ENCODE measurements around the gene AOC3. TPM values are rescaled to one million over a fixed set of nuclear protein-coding genes. Genes with fewer than 3 reads are reported as not detected.
"Not testable (repeated sequence)": the region's sequence is repeated elsewhere in the genome, so short reads cannot be mapped to it uniquely, and the experiment has no call there.

AOC3 gene
- total RNA-seq, 4 donors from 2014 or later, result 49.0 to 74.1 (median 53.0) TPM

DNA sequence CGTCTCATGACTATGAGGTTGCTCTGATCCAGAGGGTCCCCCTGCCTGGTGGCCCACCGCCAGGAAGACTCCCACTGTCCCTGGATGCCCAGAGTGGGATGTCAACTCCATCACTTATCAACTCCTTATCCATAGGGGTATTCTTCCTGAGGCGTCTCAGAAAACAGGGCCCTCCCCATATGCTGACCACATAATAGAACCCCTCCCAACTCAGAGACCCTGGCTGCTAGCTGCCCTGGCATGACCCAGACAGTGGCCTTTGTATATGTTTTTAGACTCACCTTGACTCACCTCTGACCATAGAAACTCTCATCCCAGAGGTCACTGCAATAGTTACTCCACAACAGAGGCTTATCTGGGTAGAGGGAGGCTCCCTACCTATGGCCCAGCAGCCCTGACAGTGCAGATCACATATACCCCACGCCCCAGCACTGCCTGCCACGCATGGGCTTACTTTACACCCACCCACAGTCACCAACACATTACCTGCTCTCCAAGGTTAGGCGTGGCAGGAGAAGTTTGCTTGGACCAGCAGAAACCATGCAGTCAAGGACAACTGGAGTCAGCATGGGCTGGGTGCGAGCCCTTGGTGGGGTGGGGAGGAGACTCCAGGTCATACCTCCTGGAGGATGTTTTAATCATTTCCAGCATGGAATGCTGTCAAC is 47.3 kb downstream of the AOC3 start:
- Histone ChIP-seq H3K27me3 (no peaks in the 10 kb centered on the region), H3K9me3 (no peaks in the 10 kb centered on the region), H3K36me3 (no peaks in the 10 kb centered on the region), H3K4me1 (peaks cover 0 to 7% (median 0%) of the 10 kb centered on the region in 4 donors), H3K27ac (no peak overlapping the region), H3K4me3 (no peak overlapping the region)
- WGBS, 2 donors, result 86 to 95% methylated on average over 7 of the region's 7 CpGs
- no peak for TF ChIP-seq POLR2A (IDR thresholded peaks at IDR 0.05)
- no peak for TF ChIP-seq EP300 (IDR thresholded peaks at IDR 0.05)
- TF ChIP-seq, protein P1, sequence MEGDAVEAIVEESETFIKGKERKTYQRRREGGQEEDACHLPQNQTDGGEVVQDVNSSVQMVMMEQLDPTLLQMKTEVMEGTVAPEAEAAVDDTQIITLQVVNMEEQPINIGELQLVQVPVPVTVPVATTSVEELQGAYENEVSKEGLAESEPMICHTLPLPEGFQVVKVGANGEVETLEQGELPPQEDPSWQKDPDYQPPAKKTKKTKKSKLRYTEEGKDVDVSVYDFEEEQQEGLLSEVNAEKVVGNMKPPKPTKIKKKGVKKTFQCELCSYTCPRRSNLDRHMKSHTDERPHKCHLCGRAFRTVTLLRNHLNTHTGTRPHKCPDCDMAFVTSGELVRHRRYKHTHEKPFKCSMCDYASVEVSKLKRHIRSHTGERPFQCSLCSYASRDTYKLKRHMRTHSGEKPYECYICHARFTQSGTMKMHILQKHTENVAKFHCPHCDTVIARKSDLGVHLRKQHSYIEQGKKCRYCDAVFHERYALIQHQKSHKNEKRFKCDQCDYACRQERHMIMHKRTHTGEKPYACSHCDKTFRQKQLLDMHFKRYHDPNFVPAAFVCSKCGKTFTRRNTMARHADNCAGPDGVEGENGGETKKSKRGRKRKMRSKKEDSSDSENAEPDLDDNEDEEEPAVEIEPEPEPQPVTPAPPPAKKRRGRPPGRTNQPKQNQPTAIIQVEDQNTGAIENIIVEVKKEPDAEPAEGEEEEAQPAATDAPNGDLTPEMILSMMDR (IDR thresholded peaks at IDR 0.05), result no peak
- no peak for DNase-seq (ENCODE audit: low spot score in 2 of 2)

DNA sequence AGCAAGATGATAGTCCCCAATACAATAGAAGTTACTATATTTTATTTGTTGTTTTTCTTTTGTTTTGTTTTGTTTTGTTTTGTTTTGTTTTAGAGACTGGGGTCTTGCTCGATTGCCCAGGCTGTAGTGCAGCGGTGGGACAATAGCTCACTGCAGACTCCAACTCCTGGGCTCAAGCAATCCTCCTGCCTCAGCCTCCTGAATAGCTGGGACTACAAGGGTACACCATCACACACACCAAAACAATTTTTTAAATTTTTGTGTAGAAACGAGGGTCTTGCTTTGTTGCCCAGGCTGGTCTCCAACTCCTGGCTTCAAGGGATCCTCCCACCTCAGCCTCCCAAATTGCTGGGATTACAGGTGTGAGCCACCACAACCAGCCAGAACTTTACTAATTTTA is 49.0 kb downstream of the AOC3 start:
- H3K27ac ChIP-seq; H3K4me3 ChIP-seq; H3K27me3 ChIP-seq; DNase-seq (ENCODE audit: low spot score in 2 of 2); H3K36me3 ChIP-seq; H3K4me1 ChIP-seq; H3K9me3 ChIP-seq: not testable (repeated sequence)
- 83 to 91% methylated on average over 3 of the region's 3 CpGs for WGBS, 2 donors

DNA sequence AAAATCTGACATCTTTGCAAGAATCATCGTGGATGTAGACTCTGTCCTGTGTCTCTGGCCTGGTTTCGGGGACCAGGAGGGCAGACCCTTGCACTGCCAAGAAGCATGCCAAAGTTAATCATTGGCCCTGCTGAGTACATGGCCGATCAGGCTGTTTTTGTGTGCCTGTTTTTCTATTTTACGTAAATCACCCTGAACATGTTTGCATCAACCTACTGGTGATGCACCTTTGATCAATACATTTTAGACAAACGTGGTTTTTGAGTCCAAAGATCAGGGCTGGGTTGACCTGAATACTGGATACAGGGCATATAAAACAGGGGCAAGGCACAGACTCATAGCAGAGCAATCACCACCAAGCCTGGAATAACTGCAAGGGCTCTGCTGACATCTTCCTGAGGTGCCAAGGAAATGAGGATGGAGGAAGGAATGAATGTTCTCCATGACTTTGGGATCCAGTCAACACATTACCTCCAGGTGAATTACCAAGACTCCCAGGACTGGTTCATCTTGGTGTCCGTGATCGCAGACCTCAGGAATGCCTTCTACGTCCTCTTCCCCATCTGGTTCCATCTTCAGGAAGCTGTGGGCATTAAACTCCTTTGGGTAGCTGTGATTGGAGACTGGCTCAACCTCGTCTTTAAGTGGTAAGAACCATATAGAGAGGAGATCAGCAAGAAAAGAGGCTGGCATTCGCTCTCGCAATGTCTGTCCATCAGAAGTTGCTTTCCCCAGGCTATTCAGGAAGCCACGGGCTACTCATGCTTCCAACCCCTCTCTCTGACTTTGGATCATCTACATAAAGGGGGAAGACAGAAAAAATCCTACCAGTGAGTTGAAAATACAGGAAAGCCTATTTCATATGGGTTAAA is 49.7 kb downstream of the AOC3 start, which contains the start of gene G6PC1:
TSS of gene G6PC1 (plus strand) at position 340 of the 872 bp plus-strand sequence. CDS start at position 418, 78 bp downstream.
- Histone ChIP-seq H3K4me3 (no peak within 1 kb of the TSS), H3K9me3 (no peaks in the 10 kb centered on the region), H3K27me3 (no peaks in the 10 kb centered on the region), H3K4me1 (no peaks in the 10 kb centered on the region), H3K27ac (no peak within 1 kb of the TSS), H3K36me3 (no peaks in the 10 kb centered on the region)
- WGBS, 2 donors, result 81 to 86% methylated on average over 12 of the region's 12 CpGs
- no peak for DNase-seq (ENCODE audit: low spot score in 2 of 2)
- TF ChIP-seq, protein P1 (IDR thresholded peaks at IDR 0.05), result no peak
- TF ChIP-seq POLR2A (IDR thresholded peaks at IDR 0.05) (no peak), EP300 (IDR thresholded peaks at IDR 0.05) (no peak)

DNA sequence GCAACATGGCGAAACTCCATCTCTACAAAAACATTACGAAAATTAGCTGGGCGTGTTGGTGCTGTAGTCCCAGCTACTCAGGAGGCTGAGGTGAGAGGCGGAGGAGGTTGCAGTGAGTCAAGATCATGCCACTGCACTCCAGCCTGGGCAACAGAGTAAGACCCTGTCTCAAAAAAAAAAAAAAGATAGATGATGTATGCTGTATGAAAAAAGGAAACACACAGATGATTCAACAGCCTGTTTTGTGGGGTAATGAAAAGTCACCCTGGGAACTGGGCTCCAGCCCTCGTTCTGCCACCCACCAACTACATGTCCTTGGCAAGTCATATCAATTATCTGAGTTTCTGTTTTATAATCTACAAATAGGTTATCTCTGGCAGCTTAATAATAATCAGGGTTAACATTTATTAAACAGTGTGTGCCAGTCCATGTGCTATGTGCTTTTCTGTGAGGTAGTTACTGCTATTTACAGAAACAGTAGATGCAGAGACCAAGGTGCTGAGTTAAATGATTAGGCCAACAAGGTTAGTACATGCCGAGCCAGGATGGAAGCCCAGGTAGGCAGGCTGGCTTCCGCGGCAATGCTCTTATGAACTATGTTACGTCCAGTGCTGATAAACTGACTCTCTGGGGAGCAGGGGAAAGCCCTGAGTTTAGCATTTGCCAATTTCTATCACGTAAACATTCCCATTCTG is 50.7 kb downstream of the AOC3 start:
- Histone ChIP-seq H3K36me3 (no peaks in the 10 kb centered on the region), H3K4me3 (no peak overlapping the region), H3K27ac (no peak overlapping the region), H3K27me3 (no peaks in the 10 kb centered on the region), H3K4me1 (no peaks in the 10 kb centered on the region), H3K9me3 (no peaks in the 10 kb centered on the region)
- TF ChIP-seq, protein P1 (IDR thresholded peaks at IDR 0.05), result no peak
- TF ChIP-seq POLR2A (IDR thresholded peaks at IDR 0.05) (no peak), EP300 (IDR thresholded peaks at IDR 0.05) (no peak)
- no peak for DNase-seq (ENCODE audit: low spot score in 2 of 2)
- 83% methylated on average over 10 of the region's 10 CpGs for WGBS, 2 donors

DNA sequence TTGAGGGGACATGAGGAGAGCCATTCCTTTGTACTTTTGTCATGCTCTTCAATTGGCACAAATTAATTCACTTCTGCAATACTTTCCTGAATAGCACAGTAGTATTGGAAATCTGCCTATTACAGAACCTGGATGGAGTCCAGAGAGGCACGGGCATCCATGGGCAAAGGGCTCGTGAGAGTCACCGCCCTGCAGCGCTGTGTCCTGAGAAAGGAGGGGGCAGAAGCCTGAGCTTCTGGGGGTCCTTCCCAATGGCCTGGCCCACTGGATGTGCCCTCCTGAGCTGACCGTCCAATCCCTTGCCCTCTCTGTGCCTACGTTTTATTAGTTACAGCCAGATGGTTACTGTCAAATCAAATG is 53.1 kb downstream of the AOC3 start:
- Histone ChIP-seq H3K4me1 (no peaks in the 10 kb centered on the region), H3K9me3 (no peaks in the 10 kb centered on the region), H3K36me3 (no peaks in the 10 kb centered on the region), H3K4me3 (no peak overlapping the region), H3K27me3 (peaks cover 0 to 2% of the 10 kb centered on the region in 2 donors), H3K27ac (no peak overlapping the region)
- 49 to 59% methylated on average over 6 of the region's 6 CpGs for WGBS, 2 donors
- TF ChIP-seq POLR2A (IDR thresholded peaks at IDR 0.05), result no peak
- no peak for TF ChIP-seq EP300 (IDR thresholded peaks at IDR 0.05)
- TF ChIP-seq, protein P1 (IDR thresholded peaks at IDR 0.05), result no peak
- DNase-seq (ENCODE audit: low spot score in 2 of 2), result no peak
